ENCODE measurements around the gene ACER3.
"Not testable (repeated sequence)": the region's sequence is repeated elsewhere in the genome, so short reads cannot be mapped to it uniquely, and the experiment has no call there.

ACER3 gene

DNA sequence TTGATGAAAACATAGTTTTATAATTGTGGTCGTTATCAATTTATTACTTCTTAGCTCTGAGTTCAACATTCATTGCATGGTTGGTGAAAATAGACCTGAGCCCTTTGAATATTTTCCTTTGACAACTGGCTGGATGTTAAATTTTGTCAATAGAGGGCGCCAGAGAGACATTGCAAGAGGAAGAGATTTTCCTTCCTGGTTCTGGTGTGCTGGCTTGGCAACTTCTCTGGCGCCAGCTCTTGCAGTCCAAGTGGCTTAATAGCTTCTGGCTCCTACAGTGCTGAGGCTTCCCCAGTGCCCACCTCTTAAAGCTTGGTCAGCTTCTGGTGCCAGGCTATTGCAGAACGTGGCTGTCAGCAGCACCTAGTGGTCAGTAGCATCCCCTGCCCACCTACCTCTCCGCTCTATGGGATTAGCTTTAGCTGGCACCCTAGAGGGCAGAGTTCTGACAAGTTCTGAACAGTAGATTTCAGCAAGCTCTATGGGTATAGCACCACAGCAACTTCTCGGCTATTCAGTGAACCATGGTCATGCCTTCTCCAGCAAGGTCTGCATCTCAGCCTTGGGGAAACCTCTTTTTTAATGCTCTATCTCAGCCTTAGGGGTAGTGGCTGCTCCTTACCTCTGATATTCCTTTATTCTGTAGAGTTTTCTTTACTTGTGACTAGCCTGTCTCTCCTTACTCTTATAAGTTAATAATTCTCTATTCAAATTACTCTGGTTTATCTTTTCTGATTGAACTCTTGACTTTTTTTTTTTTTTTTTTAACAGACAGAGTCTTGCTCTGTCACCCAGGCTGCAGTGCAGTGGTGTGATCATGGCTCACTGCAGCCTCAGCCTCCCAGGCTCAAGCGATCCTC, 59.4 kb downstream of the ACER3 start:
- DNase-seq, result peak in 46 of 51 donors; percentile 6 to 86 (median 44)

DNA sequence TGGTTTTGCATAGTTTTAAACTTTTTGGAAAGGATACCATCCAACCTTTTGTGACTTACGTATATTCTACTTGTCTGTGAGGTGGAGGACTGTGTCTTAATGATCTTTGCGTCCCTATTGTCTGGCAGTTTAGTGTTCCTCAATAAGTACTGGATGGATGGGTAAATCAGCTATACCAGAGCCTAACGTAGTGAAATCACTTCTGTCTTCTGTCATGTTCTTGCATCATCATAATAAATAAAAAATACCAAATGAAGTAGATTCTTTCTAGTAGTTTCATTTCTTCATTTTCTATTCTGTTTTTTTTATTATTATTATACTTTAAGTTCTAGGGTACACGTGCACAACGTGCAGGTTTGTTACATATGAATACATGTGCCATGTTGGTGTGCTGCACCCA, 66.4 kb downstream of the ACER3 start:
- no peak for DNase-seq

DNA sequence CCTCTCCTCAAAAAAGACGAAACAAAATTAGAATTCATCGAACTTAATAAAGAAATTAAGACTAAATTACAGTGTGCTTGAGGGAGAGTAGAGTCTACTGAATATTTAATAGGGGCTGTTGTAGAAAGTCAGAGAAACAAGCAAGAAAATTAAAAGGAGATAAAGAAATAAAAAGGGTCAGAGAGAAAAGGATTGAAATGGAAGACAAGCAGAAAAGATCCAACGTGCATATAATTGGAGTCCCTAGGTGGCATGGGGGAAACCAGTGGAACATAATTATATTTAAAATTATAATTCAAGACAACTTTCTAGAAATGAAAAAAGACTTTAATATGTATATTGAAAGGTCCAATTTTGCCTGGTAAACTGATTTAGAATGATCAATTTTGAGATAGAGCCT, 74.3 kb downstream of the ACER3 start:
- no peak for DNase-seq

DNA sequence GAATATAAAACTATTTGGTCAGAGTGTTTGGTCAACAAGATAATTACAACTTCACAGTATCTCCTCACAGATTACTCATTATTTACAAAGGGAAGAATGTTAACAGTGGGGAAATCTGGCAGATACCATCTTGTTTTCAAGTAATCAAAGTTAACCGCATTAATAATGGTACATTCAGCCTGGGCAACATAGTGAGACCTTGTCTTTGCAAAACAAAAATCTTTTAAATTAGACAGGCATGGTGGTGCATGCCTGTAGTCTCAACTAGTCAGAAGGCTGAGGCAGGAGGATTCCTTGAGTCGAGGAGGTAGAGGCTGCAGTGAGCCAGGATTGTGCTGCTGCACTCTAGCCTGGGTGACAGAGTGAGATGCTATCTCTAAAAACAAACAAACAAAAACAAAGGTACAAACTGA, 78.5 kb downstream of the ACER3 start:
- no peak for DNase-seq

DNA sequence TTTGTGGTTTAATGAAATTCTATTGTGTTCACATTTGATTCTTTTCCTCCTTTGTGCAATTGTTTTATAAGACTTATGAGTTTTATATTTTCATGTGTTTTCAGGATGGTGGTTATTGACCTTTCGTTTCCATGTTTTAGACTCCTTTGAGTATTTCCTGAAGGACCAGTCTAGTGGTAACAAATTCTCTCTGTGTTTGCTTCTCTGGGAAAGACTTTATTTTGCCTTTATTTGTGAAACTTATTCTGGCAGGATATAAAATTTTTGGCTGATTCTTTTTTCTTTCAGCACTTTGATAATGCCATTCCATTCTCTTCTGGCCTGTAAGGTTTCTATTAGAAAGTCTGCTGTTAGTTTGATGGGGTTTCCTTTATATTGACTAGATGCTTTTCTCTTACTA, 83.5 kb downstream of the ACER3 start:
- no peak for DNase-seq

DNA sequence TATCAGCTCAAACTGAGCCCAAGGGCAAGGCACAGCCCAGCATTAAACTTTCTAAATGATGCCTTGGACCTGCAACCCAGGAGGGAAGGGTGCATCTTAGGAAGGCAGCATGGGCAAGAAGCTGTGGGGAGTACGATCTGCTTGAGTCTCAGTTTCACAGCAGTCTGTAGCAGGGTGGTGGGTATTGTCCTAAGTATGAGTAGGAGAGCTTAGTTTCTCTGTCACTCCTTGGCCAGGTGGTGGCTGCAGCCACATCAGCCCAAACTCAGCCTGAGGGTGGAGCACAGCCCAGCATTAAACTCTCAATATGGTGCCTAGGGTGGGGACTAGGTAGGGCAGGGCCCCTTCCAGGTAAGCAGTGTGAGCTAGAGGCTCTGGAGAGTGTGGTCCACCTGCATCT, 85.5 kb downstream of the ACER3 start:
- no peak for DNase-seq

DNA sequence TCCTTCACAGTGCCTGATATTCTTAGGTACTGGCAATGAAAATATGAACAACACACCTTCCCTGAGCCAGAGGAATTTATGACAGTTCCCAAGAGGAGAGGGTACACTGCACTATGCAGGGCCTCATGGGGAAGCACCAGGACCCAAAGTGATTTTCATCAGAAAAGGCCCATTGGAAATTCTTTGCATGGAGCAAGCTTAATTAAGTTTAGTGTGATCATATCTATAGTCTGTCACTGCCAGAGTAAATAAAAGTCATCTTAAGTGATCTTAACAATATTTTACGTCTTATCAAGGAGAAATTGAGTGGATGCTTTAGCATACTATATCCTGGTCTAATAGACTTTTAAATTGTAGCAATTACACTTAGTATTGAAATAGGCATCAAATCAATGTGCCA, 86.5 kb downstream of the ACER3 start:
- no peak for DNase-seq

DNA sequence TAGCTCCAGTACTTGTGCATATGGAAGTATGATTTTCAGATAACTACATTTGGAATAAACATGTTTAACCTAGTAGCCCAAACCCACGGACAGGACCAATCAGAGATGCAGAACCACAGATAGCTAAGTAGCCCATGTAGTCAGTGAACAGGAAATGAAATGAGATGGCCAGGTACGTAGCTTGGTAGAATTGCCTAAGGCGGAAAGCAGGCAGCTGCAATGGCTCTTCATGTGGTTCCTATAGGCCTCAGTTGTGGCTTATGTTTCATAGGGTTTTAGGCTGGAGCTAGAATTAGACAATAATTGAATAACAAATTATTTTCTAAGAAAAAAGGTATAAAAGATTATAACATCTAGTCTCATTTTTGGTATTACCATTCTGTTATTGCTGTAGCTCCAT, 87.1 kb downstream of the ACER3 start:
- DNase-seq, result no peak

DNA sequence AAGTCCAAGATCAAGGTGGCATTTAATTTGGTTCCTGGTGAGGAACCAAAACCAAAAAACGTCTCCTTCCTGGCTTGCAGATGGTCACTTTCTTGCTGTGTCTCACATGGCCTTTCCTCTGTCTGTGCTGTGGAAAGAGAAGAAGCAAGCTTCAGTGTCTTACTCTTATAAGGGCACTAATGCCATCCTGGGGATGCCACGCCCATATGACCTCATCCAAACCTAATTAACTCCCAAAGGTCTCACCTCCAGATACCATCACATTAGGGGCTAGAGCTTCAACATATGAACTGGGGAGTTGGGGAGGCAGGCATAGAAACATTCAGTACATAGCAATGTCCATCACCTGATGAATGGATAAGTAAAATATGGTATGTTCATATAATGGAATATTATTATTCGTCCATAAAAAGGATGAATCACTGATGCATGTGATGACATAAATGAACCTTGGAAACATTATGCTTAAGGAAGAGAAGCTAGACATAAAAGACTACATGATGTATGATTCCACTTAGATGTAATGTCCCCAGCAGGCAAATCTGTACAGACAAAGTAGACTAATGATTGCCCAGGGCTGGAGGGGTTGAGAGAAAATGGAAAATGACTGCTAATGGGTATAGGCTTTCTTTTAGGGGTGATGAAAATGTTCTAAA, 94.9 kb downstream of the ACER3 start:
- DNase-seq, result no peak

DNA sequence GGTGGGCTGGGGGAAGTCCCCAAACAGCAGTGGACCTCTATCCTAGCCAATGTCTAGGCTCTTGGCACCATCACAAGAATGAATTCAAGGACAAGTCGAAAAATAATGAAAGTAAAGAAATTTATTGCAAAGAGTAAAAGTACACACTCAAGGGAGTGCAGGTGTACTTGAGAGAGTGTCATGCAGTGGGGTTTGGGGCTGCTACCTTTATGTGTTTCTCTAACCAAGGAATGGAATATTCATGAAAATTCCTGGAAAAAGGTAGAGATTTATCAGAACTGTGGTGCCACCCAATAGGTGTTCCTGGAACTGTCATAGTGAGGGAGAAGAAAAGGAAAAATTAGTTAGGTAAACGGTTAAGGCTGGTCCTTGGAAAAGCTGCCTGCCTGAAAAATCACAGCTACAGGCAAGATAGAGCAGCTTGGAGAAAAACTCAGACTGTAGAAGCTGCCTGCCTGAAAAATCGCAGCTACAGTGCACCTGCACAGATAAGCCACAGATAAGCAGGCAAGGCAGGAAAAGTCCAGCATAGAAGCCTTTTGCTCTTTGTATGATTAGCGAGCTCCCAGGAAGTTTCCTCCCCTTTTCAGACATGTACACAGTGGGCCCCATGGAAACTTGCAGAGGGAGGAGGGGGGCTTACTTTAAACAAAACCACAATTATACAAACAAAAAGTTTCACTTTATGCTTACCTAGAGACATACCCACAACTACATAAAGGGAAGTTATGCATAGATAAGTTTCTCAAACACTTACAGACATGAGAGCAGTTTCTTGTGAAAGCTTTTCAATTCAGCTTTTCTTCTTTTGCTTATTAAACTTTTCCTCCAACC, 102.1 kb downstream of the ACER3 start:
- no peak for DNase-seq

DNA sequence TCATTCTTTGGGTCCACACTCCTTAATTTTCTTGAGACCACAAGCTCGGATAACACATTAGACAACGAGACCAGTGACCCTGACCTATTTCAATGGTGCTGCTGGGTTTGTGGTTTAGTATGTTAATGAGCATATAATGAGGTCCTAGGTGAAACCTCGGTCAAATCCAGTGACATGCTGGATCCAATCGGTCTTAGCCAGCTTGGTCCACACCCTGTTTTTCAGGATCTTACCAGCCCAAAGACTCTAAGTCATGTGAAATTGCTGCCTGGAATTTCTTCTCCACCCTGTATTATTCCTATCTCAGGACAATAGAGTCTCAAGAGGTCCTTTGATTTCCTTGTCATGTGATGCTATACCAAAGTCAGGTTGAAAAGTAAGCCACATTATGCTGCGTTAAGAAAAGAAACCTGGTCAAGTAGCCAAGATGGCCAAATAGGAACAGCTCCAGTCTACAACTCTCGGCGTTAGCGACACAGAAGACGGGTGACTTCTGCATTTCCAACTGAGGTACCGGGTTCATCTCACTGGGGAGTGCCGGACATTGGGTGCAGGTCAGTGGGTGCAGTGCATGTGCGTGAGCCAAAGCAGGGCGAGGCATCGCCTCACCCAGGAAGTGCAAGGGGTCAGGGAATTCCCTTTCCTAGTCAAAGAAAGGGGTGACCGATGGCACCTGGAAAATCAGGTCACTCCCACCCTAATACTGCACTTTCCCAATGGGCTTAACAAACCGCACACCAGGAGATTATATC, 102.9 kb downstream of the ACER3 start:
- not testable (repeated sequence) for DNase-seq

DNA sequence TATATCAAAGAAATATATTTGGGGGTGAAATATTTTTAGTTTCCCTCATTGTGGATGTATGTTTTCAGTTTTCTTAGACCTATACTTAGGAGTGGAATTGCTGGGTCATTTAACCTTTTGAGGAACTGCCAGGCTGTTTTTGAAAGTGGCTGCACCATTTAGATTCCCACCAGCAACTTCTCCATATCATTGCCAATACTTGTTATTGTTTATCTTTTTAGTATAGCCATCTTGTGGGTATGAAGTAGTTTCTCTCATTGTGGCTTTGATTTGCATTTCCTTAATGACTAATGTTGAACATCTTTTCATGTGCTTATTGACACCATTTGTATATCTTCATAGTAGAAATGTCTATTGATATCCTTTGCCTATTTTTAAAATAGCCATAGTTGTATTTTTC, 111.3 kb downstream of the ACER3 start:
- DNase-seq, result no peak

DNA sequence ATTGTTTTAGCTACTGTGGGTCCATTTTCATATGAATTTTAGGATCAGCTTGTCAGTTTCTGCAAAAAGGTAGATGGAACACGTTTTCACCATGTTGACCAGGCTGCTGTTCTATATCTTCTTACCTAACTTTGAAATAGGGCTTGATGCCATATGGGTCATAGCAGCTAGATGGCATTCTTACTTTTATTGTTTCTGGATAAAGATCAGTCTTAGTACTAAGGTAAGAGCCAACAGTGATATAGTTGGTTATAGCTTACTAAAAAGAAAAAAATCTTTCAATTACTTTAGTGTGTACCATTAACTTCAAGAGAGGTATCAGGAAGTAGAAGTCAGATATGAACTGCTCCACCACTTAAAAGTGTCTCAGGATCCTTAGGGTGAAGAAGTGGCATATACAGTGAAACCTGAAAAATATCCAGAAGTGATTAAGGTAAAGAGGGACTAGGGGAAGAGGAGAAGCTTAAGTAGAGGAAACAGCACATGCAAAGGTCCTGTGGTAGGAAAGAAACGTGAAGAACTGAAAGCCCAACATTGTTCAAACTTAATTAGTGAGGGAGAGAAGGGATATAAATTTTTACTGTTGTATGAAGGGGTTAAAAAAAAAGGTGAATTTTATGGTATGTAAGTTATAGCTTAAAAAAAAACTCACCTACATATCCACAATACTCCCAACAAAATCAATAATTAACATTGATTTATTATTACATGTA, 113.6 kb downstream of the ACER3 start:
- no peak for DNase-seq

DNA sequence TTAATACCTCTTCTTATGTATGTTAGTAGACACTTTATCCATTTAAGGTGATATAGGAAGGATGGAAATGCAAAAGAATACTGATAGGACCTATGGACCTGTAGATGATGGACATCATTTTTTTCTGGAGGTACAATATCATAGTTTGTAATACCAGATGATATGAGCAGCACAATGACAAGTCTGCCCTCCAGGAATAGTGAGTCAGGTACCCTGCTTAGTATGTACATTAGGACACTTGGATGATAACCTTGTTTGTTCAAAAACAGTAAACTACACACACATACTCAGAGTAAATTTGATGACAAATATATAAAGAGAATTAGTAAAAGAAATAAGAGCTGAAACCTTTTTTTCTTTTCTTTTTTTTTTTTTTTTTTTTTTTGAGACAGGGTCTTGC, 114.8 kb downstream of the ACER3 start:
- DNase-seq, result no peak

DNA sequence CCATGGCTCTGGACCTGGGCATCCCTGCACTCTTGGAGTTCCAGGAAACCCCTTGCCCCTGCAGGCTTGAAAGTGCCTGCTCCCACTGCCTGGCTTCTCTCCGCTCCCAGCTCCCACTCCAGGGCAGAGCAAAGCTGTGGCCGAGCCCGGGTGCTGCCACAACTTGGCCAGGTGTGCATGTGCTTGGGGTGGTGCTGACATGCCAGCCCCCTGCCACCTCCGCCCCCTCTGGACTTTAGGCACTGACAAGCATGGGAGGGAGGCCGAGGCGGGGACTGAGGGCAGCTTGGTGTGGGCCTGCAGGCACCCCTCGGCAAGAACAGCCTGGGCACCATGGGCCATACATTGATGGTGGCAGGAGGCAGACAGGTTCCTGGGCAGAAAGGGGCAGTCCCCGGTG, 117.1 kb downstream of the ACER3 start:
- DNase-seq, result no peak

DNA sequence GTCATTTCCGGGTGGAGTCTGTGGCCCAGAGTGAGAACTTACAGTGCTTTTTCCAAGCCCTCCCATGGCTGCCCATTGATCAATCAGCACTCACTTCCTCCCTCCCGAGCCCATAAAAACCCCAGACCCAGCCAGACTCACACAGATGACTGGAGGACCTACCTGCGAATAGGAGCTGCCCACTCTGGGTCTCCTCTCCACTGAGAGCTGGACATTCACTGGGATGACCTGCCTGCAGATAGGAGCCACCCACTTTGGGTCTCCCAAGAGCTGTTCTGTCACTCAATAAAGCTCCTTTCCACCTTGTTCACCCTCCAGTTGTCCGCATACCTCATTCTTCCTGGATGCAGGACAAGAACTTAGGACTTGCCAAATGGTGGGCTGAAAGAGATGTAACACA, 117.5 kb downstream of the ACER3 start:
- DNase-seq, result no peak

DNA sequence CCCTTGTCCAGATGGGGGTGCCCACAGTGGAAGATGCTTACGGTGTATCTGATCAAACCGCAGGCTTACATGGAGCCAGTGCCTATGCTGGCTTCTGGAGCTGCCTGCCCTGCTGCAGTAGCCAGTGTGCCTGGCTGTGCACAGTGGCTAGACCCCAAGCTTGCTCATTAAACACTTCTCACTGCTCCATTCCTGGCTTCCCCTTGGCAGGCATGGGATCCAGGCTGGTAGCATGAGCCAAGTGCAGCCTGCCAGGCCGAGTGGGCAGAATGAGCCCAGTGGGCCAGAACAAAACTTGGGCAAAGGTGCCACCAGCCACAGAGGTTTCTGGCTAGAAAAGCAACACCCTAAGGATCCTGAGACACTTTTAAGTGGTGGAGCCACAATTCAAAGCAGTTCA, 118.1 kb downstream of the ACER3 start:
- DNase-seq, result peak in 20 of 51 donors; percentile 2 to 54 (median 22)

DNA sequence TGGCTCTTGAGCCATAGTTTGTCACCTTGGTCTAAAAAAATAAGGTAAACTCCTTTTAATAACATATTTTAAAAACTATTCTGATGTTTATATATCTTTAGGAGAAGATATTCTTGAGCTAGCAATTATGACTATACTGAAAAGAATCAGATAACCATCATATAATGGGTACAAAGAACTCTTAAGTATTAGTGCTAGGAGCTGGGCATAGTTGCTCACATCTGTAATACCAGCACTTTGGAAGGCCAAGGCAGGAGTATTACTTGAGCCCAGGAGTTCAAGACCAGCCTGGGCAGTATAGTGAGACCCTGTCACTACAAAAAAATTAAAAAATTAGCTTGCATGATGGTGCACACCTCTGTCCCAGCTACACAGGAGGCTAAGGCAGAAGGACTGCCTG, 119.5 kb downstream of the ACER3 start:
- DNase-seq, result no peak

DNA sequence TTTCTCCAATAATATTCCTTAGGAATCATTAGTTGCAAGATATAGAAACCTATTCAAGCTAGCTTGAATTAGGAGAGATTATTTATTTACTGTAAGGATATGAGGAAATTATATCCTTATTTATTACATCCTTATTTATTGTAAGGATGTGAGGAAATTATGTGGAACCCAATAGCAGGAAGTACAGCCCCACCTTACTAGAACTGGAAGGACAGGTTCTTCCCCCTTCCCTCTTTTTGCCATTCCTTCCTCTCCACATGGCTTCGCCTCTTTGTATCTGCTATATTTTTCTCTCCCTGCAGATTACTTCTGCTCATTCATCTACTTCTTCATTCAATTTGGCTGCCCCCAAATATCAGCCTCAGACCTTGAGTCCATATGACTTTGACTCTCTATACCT, 124.0 kb downstream of the ACER3 start:
- no peak for DNase-seq

DNA sequence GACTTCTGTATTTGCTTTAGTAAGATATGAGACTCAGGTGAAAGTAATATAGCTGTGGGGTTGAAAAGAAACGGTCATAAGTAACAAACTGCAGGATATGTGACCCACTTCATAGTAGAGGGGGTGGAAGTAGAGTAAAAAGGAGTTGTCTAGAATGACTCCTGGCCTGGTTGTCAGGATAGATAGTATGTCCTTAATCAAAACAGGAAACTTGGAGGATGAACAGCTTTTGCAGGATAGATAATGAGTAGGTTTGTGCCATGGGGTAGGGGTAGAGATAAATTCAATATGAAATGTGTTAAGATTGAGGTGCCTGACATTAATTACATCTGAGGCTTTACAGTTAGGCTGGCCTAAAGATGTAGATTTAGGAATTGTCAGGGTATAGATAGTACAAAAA, 126.5 kb downstream of the ACER3 start:
- DNase-seq, result no peak

DNA sequence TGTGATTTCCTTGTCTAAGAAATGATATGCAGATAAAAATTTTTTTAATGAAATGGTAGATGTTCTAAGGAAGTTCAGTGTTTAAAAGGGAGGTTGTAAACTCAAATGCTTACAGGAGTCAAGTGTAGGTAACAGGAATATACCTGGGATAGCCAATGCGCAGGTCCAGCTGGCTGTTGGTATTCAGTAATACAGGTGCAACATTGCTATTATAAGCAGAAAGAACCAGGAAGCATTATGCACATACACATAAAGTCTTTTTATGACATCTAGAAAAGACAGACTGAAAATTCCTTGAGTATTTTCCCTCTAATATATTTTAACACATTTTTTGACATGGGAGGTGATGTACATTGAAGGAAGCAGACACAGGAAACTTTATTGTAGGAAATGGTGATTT, 129.9 kb downstream of the ACER3 start:
- no peak for DNase-seq
